Stimulated activated CD4-positive, alpha-beta T cell treated with anti-CD3 and anti-CD28 coated beads, Interleukin-4, amount 100 ng/mL, for 48 hours (primary cell): ENCODE results near the gene SRCIN1.

ENCODE experiments used
- DNase-seq, 2 donors: peaks; one replicate each; pipeline ENCODE4 v3.0.0-alpha.2; 2020; ENCODE audit warnings: low read depth in 2 of 2

The SRCIN1 gene

GRCh38 chr17:38563362-38564253 is 42.1 kb downstream of the SRCIN1 start:
- no peak for DNase-seq

GRCh38 chr17:38562903-38563302 is 42.8 kb downstream of the SRCIN1 start:
- DNase-seq = no peak

- DNase-seq = no peak
Measured at GRCh38 chr17:38562215-38562569, 43.6 kb downstream of the SRCIN1 start.

- no peak for DNase-seq
Measured at GRCh38 chr17:38561416-38562214, 44.1 kb downstream of the SRCIN1 start.

GRCh38 chr17:38560503-38561318 is 45.0 kb downstream of the SRCIN1 start:
- DNase-seq = no peak

- no peak for DNase-seq
Measured at GRCh38 chr17:38559880-38560230, 45.9 kb downstream of the SRCIN1 start.

- DNase-seq = peak; percentile 85 to 90
Measured at GRCh38 chr17:38559051-38559879, 46.5 kb downstream of the SRCIN1 start.

- no peak for DNase-seq
Measured at GRCh38 chr17:38558728-38559050, 47.1 kb downstream of the SRCIN1 start.

GRCh38 chr17:38557836-38558727 is 47.7 kb downstream of the SRCIN1 start:
- DNase-seq = peak; percentile 79 to 89

GRCh38 chr17:38557396-38557795 is 48.4 kb downstream of the SRCIN1 start:
- no peak for DNase-seq

GRCh38 chr17:38556239-38556638 is 49.5 kb downstream of the SRCIN1 start:
- DNase-seq = no peak

- no peak for DNase-seq
Measured at GRCh38 chr17:38554430-38555350, 51.1 kb downstream of the SRCIN1 start.

GRCh38 chr17:38552343-38552742 is 53.4 kb downstream of the SRCIN1 start:
- DNase-seq = no peak

GRCh38 chr17:38551121-38551520 is 54.6 kb downstream of the SRCIN1 start:
- DNase-seq = no peak

- no peak for DNase-seq
Measured at GRCh38 chr17:38550661-38551060, 55.1 kb downstream of the SRCIN1 start.

GRCh38 chr17:38549285-38549684 is 56.5 kb downstream of the SRCIN1 start:
- DNase-seq = no peak

- DNase-seq = no peak
Measured at GRCh38 chr17:38547444-38547843, 58.3 kb downstream of the SRCIN1 start.

GRCh38 chr17:38546396-38546795 is 59.4 kb downstream of the SRCIN1 start:
- DNase-seq = no peak

GRCh38 chr17:38545531-38546225 is 60.1 kb downstream of the SRCIN1 start:
- DNase-seq = no peak
